ENCODE measurements around the gene MICAL1. TPM values are rescaled to one million over a fixed set of nuclear protein-coding genes. Genes with fewer than 3 reads are reported as not detected.

Gene MICAL1
- polyA plus RNA-seq, 1 donor from 2014 or later = 54.2 TPM

DNA sequence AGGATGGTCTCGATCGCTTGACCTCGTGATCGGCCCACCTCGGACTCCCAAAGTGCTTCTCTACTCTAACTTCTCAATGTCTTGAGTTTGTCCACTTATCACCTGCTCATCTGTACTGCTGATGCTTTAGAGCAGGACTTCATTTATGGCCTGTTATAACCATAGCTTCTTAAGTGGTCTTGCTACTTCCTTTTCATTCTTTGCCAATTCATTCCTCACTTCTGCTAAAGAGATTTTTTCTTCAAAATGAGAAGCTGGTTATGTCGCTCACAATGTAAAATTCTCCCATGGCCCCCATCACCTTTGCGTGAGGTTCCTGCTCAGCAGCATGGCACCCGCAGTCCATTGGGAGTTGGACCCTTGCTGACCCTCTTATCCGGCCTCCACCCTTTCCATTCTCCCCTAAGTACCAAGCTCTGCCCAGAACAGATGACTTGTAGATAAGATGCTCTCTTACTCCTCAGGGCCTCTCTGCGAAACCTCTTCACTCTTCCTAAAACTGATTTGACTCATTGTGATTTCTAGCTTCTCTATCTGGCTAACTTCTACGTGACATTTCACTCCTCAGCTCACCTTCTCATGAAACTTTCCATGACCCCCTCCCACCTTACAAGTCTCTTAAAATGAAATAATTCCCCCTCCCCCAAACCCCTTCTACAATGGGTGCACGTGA lies 59.4 kb downstream of the MICAL1 start:
- Histone ChIP-seq H2AFZ (ENCODE audit: low read depth, low read length) (no peak overlapping the region), H3K9me3 (ENCODE audit: low read length) (no peaks in the 10 kb centered on the region), H3K27ac (ENCODE audit: low read length) (no peak overlapping the region), H3K4me3 (ENCODE audit: low read length) (no peak overlapping the region), H3F3A (ENCODE audit: insufficient read depth, low read length, poor library complexity, severe bottlenecking) (no peaks in the 10 kb centered on the region), H3K9ac (ENCODE audit: low read length) (no peak overlapping the region), H3K4me2 (ENCODE audit: low read length) (no peak overlapping the region), H3K36me3 (ENCODE audit: insufficient read depth, low read length) (no peaks in the 10 kb centered on the region), H4K20me1 (ENCODE audit: insufficient read depth) (no peaks in the 10 kb centered on the region), H3K9me2 (ENCODE audit: insufficient read depth, low read length) (no peaks in the 10 kb centered on the region), H3K27me3 (ENCODE audit: insufficient read depth, low read depth, low read length) (no peaks in the 10 kb centered on the region), H3K79me2 (replicated peaks; ENCODE audit: insufficient read depth, low read length) (no peaks in the 10 kb centered on the region)
- TF ChIP-seq MXI1 (conservative IDR thresholded peaks at IDR 0.05; ENCODE audit: poor library complexity, severe bottlenecking) (no peak), RAD21 (conservative IDR thresholded peaks at IDR 0.05) (no peak), TAF1 (IDR thresholded peaks at IDR 0.05; ENCODE audit: low read depth) (no peak), EP300 (conservative IDR thresholded peaks at IDR 0.05; ENCODE audit: poor library complexity, severe bottlenecking) (no peak), EZH2 (IDR thresholded peaks at IDR 0.05; ENCODE audit: borderline replicate concordance, insufficient read depth, low read length, poor library complexity, severe bottlenecking) (no peak), SMC3 (conservative IDR thresholded peaks at IDR 0.05; ENCODE audit: poor library complexity) (no peak), POLR2AphosphoS5 (IDR thresholded peaks at IDR 0.05) (no peak)
- TF ChIP-seq, protein P1, sequence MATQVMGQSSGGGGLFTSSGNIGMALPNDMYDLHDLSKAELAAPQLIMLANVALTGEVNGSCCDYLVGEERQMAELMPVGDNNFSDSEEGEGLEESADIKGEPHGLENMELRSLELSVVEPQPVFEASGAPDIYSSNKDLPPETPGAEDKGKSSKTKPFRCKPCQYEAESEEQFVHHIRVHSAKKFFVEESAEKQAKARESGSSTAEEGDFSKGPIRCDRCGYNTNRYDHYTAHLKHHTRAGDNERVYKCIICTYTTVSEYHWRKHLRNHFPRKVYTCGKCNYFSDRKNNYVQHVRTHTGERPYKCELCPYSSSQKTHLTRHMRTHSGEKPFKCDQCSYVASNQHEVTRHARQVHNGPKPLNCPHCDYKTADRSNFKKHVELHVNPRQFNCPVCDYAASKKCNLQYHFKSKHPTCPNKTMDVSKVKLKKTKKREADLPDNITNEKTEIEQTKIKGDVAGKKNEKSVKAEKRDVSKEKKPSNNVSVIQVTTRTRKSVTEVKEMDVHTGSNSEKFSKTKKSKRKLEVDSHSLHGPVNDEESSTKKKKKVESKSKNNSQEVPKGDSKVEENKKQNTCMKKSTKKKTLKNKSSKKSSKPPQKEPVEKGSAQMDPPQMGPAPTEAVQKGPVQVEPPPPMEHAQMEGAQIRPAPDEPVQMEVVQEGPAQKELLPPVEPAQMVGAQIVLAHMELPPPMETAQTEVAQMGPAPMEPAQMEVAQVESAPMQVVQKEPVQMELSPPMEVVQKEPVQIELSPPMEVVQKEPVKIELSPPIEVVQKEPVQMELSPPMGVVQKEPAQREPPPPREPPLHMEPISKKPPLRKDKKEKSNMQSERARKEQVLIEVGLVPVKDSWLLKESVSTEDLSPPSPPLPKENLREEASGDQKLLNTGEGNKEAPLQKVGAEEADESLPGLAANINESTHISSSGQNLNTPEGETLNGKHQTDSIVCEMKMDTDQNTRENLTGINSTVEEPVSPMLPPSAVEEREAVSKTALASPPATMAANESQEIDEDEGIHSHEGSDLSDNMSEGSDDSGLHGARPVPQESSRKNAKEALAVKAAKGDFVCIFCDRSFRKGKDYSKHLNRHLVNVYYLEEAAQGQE (IDR thresholded peaks at IDR 0.05; ENCODE audit: borderline replicate concordance) = no peak
- TF ChIP-seq, protein P2, sequence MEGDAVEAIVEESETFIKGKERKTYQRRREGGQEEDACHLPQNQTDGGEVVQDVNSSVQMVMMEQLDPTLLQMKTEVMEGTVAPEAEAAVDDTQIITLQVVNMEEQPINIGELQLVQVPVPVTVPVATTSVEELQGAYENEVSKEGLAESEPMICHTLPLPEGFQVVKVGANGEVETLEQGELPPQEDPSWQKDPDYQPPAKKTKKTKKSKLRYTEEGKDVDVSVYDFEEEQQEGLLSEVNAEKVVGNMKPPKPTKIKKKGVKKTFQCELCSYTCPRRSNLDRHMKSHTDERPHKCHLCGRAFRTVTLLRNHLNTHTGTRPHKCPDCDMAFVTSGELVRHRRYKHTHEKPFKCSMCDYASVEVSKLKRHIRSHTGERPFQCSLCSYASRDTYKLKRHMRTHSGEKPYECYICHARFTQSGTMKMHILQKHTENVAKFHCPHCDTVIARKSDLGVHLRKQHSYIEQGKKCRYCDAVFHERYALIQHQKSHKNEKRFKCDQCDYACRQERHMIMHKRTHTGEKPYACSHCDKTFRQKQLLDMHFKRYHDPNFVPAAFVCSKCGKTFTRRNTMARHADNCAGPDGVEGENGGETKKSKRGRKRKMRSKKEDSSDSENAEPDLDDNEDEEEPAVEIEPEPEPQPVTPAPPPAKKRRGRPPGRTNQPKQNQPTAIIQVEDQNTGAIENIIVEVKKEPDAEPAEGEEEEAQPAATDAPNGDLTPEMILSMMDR (IDR thresholded peaks at IDR 0.05; ENCODE audit: poor library complexity, severe bottlenecking) = no peak

Other genes with a start within 250 kb of the MICAL1 start
- 35.3 and 42.6 TPM in 2 replicates for gene CD164, start 73.3 kb downstream of the MICAL1 start, polyA plus RNA-seq
- 2.5 and 11.8 TPM in 2 replicates for gene PPIL6, start 15.1 kb downstream of the MICAL1 start, polyA plus RNA-seq
- 8.0 and 8.6 TPM in 2 replicates for gene SMPD2, start 15.0 kb downstream of the MICAL1 start, polyA plus RNA-seq
- gene ZBTB24, start 27.4 kb upstream of the MICAL1 start, polyA plus RNA-seq = 5.5 and 6.0 TPM in 2 replicates
- 20.9 and 27.7 TPM in 2 replicates for gene AK9, start 235.4 kb upstream of the MICAL1 start, polyA plus RNA-seq
- gene FIG4, start 235.5 kb upstream of the MICAL1 start, polyA plus RNA-seq = 35.4 and 36.9 TPM in 2 replicates

Measured in neural cell (in vitro differentiated cells).